ENCODE measurements around the gene LRRC56. TPM values are rescaled to one million over a fixed set of nuclear protein-coding genes. Genes with fewer than 3 reads are reported as not detected.

The LRRC56 gene
- total and polyA plus RNA-seq, 2 of the 13 experiments (the other 11 are each of a cell fraction or from before 2014, with no cell fraction given): 0.11 to 0.29 TPM

- H3K36me3 ChIP-seq (replicated peaks in 1 of 2; ENCODE audit: control insufficient read depth in 1 of 2, insufficient read depth in 2 of 2, low read length in 2 of 2): peaks cover 10 to 18% of the 10 kb centered on the region in 2 experiments; a peak in 3 of 5 replicates
- TF ChIP-seq SRY (CRISPR knock-in tag; IDR thresholded peaks at IDR 0.05) (no peak), SYNCRIP (IDR thresholded peaks at IDR 0.05; ENCODE audit: insufficient read depth, low read depth, low read length) (no peak), HOMEZ (CRISPR knock-in tag; IDR thresholded peaks at IDR 0.05; ENCODE audit: low read depth) (no peak), PHF8 (CRISPR knock-in tag; IDR thresholded peaks at IDR 0.05) (no peak), ZBTB33 (CRISPR knock-in tag; IDR thresholded peaks at IDR 0.05) (no peak), ZNF839 (CRISPR knock-in tag; IDR thresholded peaks at IDR 0.05; ENCODE audit: borderline replicate concordance) (no peak), ZNF333 (CRISPR knock-in tag; IDR thresholded peaks at IDR 0.05; ENCODE audit: borderline replicate concordance) (no peak), RNF2 (conservative IDR thresholded peaks at IDR 0.05; ENCODE audit: low read depth) (no peak), TP53 (CRISPR knock-in tag; conservative IDR thresholded peaks at IDR 0.05) (no peak), ZNF496 (CRISPR knock-in tag; IDR thresholded peaks at IDR 0.05; ENCODE audit: insufficient replicate concordance) (no peak), ZBTB10 (CRISPR knock-in tag; IDR thresholded peaks at IDR 0.05; ENCODE audit: borderline replicate concordance) (no peak)
- TF ChIP-seq, protein P1, sequence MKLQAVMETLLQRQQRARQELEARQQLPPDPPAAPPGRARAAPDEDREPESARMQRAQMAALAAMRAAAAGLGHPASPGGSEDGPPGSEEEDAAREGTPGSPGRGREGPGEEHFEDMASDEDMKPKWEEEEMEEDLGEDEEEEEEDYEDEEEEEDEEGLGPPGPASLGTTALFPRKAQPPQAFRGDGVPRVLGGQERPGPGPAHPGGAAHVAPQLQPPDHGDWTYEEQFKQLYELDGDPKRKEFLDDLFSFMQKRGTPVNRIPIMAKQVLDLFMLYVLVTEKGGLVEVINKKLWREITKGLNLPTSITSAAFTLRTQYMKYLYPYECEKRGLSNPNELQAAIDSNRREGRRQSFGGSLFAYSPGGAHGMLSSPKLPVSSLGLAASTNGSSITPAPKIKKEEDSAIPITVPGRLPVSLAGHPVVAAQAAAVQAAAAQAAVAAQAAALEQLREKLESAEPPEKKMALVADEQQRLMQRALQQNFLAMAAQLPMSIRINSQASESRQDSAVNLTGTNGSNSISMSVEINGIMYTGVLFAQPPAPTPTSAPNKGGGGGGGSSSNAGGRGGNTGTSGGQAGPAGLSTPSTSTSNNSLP (IDR thresholded peaks at IDR 0.05; ENCODE audit: low read depth, low read length): no peak
- TF ChIP-seq, protein P2, sequence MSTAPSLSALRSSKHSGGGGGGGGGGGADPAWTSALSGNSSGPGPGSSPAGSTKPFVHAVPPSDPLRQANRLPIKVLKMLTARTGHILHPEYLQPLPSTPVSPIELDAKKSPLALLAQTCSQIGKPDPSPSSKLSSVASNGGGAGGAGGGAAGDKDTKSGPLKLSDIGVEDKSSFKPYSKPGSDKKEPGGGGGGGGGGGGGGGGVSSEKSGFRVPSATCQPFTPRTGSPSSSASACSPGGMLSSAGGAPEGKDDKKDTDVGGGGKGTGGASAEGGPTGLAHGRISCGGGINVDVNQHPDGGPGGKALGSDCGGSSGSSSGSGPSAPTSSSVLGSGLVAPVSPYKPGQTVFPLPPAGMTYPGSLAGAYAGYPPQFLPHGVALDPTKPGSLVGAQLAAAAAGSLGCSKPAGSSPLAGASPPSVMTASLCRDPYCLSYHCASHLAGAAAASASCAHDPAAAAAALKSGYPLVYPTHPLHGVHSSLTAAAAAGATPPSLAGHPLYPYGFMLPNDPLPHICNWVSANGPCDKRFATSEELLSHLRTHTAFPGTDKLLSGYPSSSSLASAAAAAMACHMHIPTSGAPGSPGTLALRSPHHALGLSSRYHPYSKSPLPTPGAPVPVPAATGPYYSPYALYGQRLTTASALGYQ (CRISPR knock-in tag; IDR thresholded peaks at IDR 0.05): no peak
- no peaks in the 10 kb centered on the region for H3K27me3 ChIP-seq (ENCODE audit: control insufficient read depth in 1 of 2, insufficient read depth in 2 of 2, low read length in 2 of 2)
- H2AFZ ChIP-seq (ENCODE audit: low read length): no peak overlapping the region
- 80% methylated on average over 1 of the region's 7 CpGs for WGBS (ENCODE audit: low lambda C conversion rate)
- H3K27ac ChIP-seq (ENCODE audit: extremely low read length, insufficient read depth, low read length): no peak overlapping the region
- no peak overlapping the region for H3K4me2 ChIP-seq (ENCODE audit: low read depth, low read length)
- H3K9me3 ChIP-seq (ENCODE audit: low read length): no peaks in the 10 kb centered on the region
- H3K4me3 ChIP-seq (replicated peaks in 1 of 3; ENCODE audit: insufficient read depth in 1 of 3, low read depth in 2 of 3, low read length in 3 of 3): no peak overlapping the region
- in situ Hi-C loops (cut with HindIII; ENCODE audit: extremely low pct_ligation_motif_present, low pct_unique_long_range_greater_than_20kb) (no loop called here), intact Hi-C loops (cut with micrococcal nuclease; ENCODE audit: unreplicated experiment) (no loop called here)
- no peaks in the 10 kb centered on the region for H4K20me1 ChIP-seq (ENCODE audit: insufficient read depth, low read length)
- no TSS peak for BruUV-seq (replicated peaks)
- ChIA-PET CTCF (ENCODE audit: low intra/inter-chr PET ratio, low total read pairs) (no interaction called here), POLR2A (no interaction called here)
- H3K9ac ChIP-seq (ENCODE audit: insufficient read depth, low read depth, low read length): no peak overlapping the region
- ATAC-seq (no peak), FAIRE-seq (no peak), DNase-seq (ENCODE audit: low spot score) (no peak)
- no peaks in the 10 kb centered on the region for H3K79me2 ChIP-seq (ENCODE audit: insufficient read depth, low read length)
- no peaks in the 10 kb centered on the region for H3K4me1 ChIP-seq (ENCODE audit: insufficient read depth, low read length)
These were observed 46.0 kb upstream of the LRRC56 start for GRCh38 chr11:491358-491757.
